Neuronal stem cell (in vitro differentiated cells): ENCODE measurements around the gene UGT2B15.
"Not testable (repeated sequence)": the region's sequence is repeated elsewhere in the genome, so short reads cannot be mapped to it uniquely, and the experiment has no call there.

ENCODE experiments used
- DNase-seq: peaks from one replicate; pipeline ENCODE4 v3.0.0-alpha.2; 2013; ENCODE audit warnings: low spot score
- H2AFZ ChIP-seq: one replicate; pipeline ENCODE4 v1.6.1; 2013; ENCODE audit warnings: mild to moderate bottlenecking, low read length, inconsistent platforms
- H2AK5ac ChIP-seq: 2 replicates; pipeline ENCODE4 v1.6.1; 2013; ENCODE audit warnings: low read depth, mild to moderate bottlenecking, inconsistent platforms, low read length, moderate library complexity, mixed read lengths
- H2BK120ac ChIP-seq: 2 replicates; pipeline ENCODE4 v1.6.1; 2013; ENCODE audit warnings: low read depth, mild to moderate bottlenecking, inconsistent platforms, low read length, moderate library complexity, mixed read lengths
- H2BK12ac ChIP-seq: one replicate; pipeline ENCODE4 v1.6.1; 2013; ENCODE audit warnings: low read length, inconsistent platforms
- H2BK15ac ChIP-seq: 2 replicates; pipeline ENCODE4 v1.6.1; 2013; ENCODE audit warnings: mild to moderate bottlenecking, low read length, inconsistent platforms, mixed read lengths
- H2BK5ac ChIP-seq: one replicate; pipeline ENCODE4 v1.6.1; 2013; ENCODE audit warnings: inconsistent platforms, mild to moderate bottlenecking, low read length, moderate library complexity
- H3K14ac ChIP-seq: one replicate; pipeline ENCODE4 v1.6.1; 2013; ENCODE audit warnings: low read length, inconsistent platforms
- H3K18ac ChIP-seq: 2 replicates; pipeline ENCODE4 v1.6.1; 2013; ENCODE audit warnings: low read length, inconsistent platforms
- H3K23ac ChIP-seq: 2 replicates; pipeline ENCODE4 v1.6.1; 2013; ENCODE audit warnings: low read depth, mild to moderate bottlenecking, mixed read lengths, low read length, inconsistent platforms; ENCODE audit not compliant: poor library complexity
- H3K27ac ChIP-seq: replicated peaks from 3 replicates; pipeline ENCODE4 v1.5.1; 2013; ENCODE audit warnings: low read length, inconsistent platforms
- H3K27me3 ChIP-seq, 3 experiments: 2 replicates each; pipeline ENCODE4 v1.6.1; 2013; ENCODE audit warnings: low read length in 3 of 3, mild to moderate bottlenecking in 2 of 3, inconsistent platforms in 1 of 3, low read depth in 1 of 3, mixed read lengths in 1 of 3, moderate library complexity in 1 of 3; ENCODE audit not compliant: control insufficient read depth in 3 of 3, insufficient read depth in 3 of 3
- H3K36me3 ChIP-seq, 2 donors: replicated peaks in 1 of 2; 2 replicates each; pipeline ENCODE4 v1.6.1; 2013; ENCODE audit warnings: low read length in 2 of 2; ENCODE audit not compliant: control insufficient read depth in 2 of 2, insufficient read depth in 2 of 2
- H3K4ac ChIP-seq: 2 replicates; pipeline ENCODE4 v1.6.1; 2013; ENCODE audit warnings: inconsistent platforms, mild to moderate bottlenecking, low read length, moderate library complexity
- H3K4me1 ChIP-seq, 2 donors: 1 replicate in 1 of 2; 2 replicates in 1 of 2; pipeline ENCODE4 v1.6.1; 2013; ENCODE audit warnings: low read length in 2 of 2, low read depth in 1 of 2; ENCODE audit not compliant: control insufficient read depth in 2 of 2, insufficient read depth in 1 of 2
- H3K4me2 ChIP-seq: one replicate; pipeline ENCODE4 v1.6.1; 2013; ENCODE audit warnings: mild to moderate bottlenecking, low read length, inconsistent platforms; ENCODE audit not compliant: insufficient read depth, poor library complexity, severe bottlenecking
- H3K4me3 ChIP-seq, 2 donors: 2 replicates each; pipeline ENCODE4 v1.5.1; 2013; ENCODE audit warnings: low read length in 2 of 2, mild to moderate bottlenecking in 2 of 2, inconsistent platforms in 1 of 2, moderate library complexity in 1 of 2
- H3K79me1 ChIP-seq: one replicate; pipeline ENCODE4 v1.6.1; 2013; ENCODE audit warnings: low read depth, mild to moderate bottlenecking, inconsistent platforms, low read length, moderate library complexity
- H3K9ac ChIP-seq: one replicate; pipeline ENCODE4 v1.6.1; 2013; ENCODE audit warnings: mild to moderate bottlenecking, low read depth, low read length, inconsistent platforms; ENCODE audit not compliant: poor library complexity
- H3K9me3 ChIP-seq, 2 donors: replicated peaks in 1 of 2; 2 replicates each; pipeline versions ENCODE3 to v1.6.1; 2013; ENCODE audit warnings: low read length in 2 of 2, mild to moderate bottlenecking in 2 of 2, inconsistent platforms in 1 of 2, low read depth in 1 of 2, mixed read lengths in 1 of 2, moderate library complexity in 1 of 2; ENCODE audit not compliant: control insufficient read depth in 2 of 2, insufficient read depth in 1 of 2
- H4K8ac ChIP-seq: one replicate; pipeline ENCODE4 v1.6.1; 2013; ENCODE audit warnings: low read depth, mild to moderate bottlenecking, inconsistent platforms, low read length, moderate library complexity
- H4K91ac ChIP-seq: one replicate; pipeline ENCODE4 v1.6.1; 2013; ENCODE audit warnings: low read length, low read depth, mild to moderate bottlenecking, inconsistent platforms; ENCODE audit not compliant: poor library complexity
- WGBS, 2 donors: extraction: QIAGEN DNeasy Blood & Tissue Kit; methylation state at CpG; one replicate each; pipeline ENCODE4 v1.1.7; 2013; ENCODE audit warnings: missing lambda C conversion rate in 2 of 2, mixed read lengths in 1 of 2; ENCODE audit not compliant: insufficient read length in 2 of 2, insufficient replicate concordance in 1 of 2; ENCODE audit errors: extremely low coverage in 2 of 2; 5-methylcytosine and 5-hydroxymethylcytosine counted together

The UGT2B15 gene

GRCh38 chr4:68714400-68714799, 43.9 kb upstream of the UGT2B15 start:
- WGBS, 2 donors = no CpG with 5 or more reads among the region's 2 CpGs
- H3K79me1 ChIP-seq = no peaks in the 10 kb centered on the region
- H3K4ac ChIP-seq = no peak overlapping the region
- H2AFZ ChIP-seq = no peak overlapping the region
- no peak overlapping the region for H2BK5ac ChIP-seq
- H3K9ac ChIP-seq = no peak overlapping the region
- H4K91ac ChIP-seq = no peak overlapping the region
- no peak overlapping the region for H4K8ac ChIP-seq
- no peak overlapping the region for H2BK120ac ChIP-seq
- H2BK12ac ChIP-seq = no peak overlapping the region
- H3K18ac ChIP-seq = no peak overlapping the region
- H3K4me1 ChIP-seq = no peaks in the 10 kb centered on the region
- H3K36me3 ChIP-seq = no peaks in the 10 kb centered on the region
- no peak overlapping the region for H2AK5ac ChIP-seq
- no peaks in the 10 kb centered on the region for H3K9me3 ChIP-seq
- H3K14ac ChIP-seq = no peak overlapping the region
- DNase-seq = no peak
- H3K27me3 ChIP-seq = no peaks in the 10 kb centered on the region
- H3K27ac ChIP-seq = no peak overlapping the region
- no peak overlapping the region for H2BK15ac ChIP-seq
- H3K4me2 ChIP-seq = no peak overlapping the region
- H3K4me3 ChIP-seq = no peak overlapping the region
- no peak overlapping the region for H3K23ac ChIP-seq

GRCh38 chr4:68712207-68712606, 41.8 kb upstream of the UGT2B15 start:
- Histone ChIP-seq H3K27me3 (no peaks in the 10 kb centered on the region), H3K9ac (no peak overlapping the region), H3K79me1 (no peaks in the 10 kb centered on the region), H3K4ac (no peak overlapping the region), H3K4me1 (no peaks in the 10 kb centered on the region), H2BK15ac (no peak overlapping the region), H4K91ac (no peak overlapping the region), H2AFZ (no peak overlapping the region), H2BK12ac (no peak overlapping the region), H3K18ac (no peak overlapping the region), H3K4me3 (no peak overlapping the region), H4K8ac (no peak overlapping the region), H3K9me3 (no peaks in the 10 kb centered on the region), H2AK5ac (no peak overlapping the region), H3K23ac (no peak overlapping the region), H3K36me3 (no peaks in the 10 kb centered on the region), H3K14ac (no peak overlapping the region), H3K27ac (no peak overlapping the region), H2BK5ac (no peak overlapping the region), H2BK120ac (no peak overlapping the region), H3K4me2 (no peak overlapping the region)
- no peak for DNase-seq
- WGBS, 2 donors = no CpG with 5 or more reads among the region's 3 CpGs

GRCh38 chr4:68708566-68708965, 38.1 kb upstream of the UGT2B15 start:
- H3K9ac ChIP-seq = no peak overlapping the region
- H3K79me1 ChIP-seq = no peaks in the 10 kb centered on the region
- no peak overlapping the region for H3K18ac ChIP-seq
- H2BK12ac ChIP-seq = no peak overlapping the region
- H4K8ac ChIP-seq = no peak overlapping the region
- H4K91ac ChIP-seq = no peak overlapping the region
- no peaks in the 10 kb centered on the region for H3K36me3 ChIP-seq
- no peak overlapping the region for H2BK120ac ChIP-seq
- no peak overlapping the region for H2BK15ac ChIP-seq
- no peak overlapping the region for H3K4me2 ChIP-seq
- H3K9me3 ChIP-seq = no peaks in the 10 kb centered on the region
- no peaks in the 10 kb centered on the region for H3K4me1 ChIP-seq
- no peak overlapping the region for H2AK5ac ChIP-seq
- no peak overlapping the region for H2BK5ac ChIP-seq
- H3K4me3 ChIP-seq = no peak overlapping the region
- no peak overlapping the region for H3K27ac ChIP-seq
- H3K27me3 ChIP-seq = no peaks in the 10 kb centered on the region
- no peak overlapping the region for H2AFZ ChIP-seq
- no peak overlapping the region for H3K14ac ChIP-seq
- DNase-seq = no peak
- no peak overlapping the region for H3K23ac ChIP-seq
- H3K4ac ChIP-seq = no peak overlapping the region

GRCh38 chr4:68703168-68703567, 32.7 kb upstream of the UGT2B15 start:
- WGBS, 2 donors = no CpG with 5 or more reads among the region's 2 CpGs
- H3K27ac ChIP-seq, H3K4me2 ChIP-seq, H2BK12ac ChIP-seq, H3K27me3 ChIP-seq, H3K4me1 ChIP-seq, H3K18ac ChIP-seq, H3K36me3 ChIP-seq, H2BK15ac ChIP-seq, DNase-seq, H3K23ac ChIP-seq, H3K79me1 ChIP-seq, H2BK120ac ChIP-seq, H3K9me3 ChIP-seq, H4K91ac ChIP-seq, H3K14ac ChIP-seq, H3K4ac ChIP-seq, H4K8ac ChIP-seq, H2BK5ac ChIP-seq, H2AK5ac ChIP-seq, H2AFZ ChIP-seq, H3K9ac ChIP-seq, H3K4me3 ChIP-seq: not testable (repeated sequence)
